GM18499 (cell line): ENCODE data around the gene UBXN10.

Experiments used
- ATAC-seq: cut with Tn5 transposase; IDR thresholded peaks from one replicate; pipeline ENCODE4 v1.9.1; 2021; ENCODE audit warnings: moderate number of reproducible peaks; ENCODE audit not compliant: insufficient read depth, unreplicated experiment

The UBXN10 gene

DNA sequence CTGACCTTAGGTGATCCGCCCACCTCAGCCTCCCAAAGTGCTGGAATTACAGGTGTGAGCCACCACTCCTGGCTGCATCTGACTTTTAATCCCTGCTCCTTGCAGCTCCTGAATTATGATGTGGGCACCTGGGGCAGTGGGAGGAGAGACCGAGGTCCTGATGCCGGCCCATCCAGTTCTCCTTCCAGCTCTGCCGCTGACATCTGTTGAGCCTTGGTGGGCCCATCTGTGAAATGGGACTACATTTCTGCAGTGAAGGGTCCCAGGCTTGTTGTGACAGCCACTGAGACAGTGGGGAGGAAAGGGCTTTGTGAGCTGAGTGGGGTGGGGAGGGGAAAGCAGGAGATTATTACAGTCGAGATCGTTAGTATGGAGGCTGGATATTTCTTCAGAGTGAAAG, 34.9 kb upstream of the UBXN10 start:
- no peak for ATAC-seq

DNA sequence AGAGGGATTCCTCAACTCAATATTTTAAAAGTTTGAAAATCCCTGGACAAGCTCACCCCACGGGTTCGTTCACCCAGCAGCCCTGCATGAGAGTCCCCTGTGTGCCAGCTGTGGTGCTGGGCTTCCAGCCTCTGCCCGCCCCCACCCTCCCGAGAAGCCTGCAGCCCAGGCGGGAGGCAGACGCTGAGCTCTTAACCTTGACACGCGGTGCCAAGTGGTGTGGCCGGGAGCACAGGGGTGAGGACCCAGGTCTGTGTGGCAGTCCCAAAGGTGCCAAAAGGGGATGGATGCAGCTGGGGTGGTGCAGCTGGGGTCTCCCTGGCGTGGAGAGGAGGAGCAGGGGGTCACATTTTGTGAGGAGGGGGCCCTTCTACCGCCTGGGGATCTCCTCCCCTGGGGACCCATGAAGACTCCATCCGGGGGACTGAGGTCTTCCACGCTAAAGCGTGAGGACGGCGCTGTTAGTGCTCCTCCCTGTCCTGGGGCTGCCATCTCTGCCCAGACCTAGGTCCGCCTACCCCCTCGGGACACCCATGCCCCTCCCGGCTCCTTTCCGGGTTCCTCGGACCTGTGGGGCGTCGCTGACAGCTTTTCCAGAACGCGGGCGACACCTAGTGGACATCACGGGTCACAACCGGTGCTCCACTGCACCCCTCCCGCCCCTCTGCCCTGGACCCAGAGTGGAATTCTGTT, 33.8 kb upstream of the UBXN10 start:
- no peak for ATAC-seq

DNA sequence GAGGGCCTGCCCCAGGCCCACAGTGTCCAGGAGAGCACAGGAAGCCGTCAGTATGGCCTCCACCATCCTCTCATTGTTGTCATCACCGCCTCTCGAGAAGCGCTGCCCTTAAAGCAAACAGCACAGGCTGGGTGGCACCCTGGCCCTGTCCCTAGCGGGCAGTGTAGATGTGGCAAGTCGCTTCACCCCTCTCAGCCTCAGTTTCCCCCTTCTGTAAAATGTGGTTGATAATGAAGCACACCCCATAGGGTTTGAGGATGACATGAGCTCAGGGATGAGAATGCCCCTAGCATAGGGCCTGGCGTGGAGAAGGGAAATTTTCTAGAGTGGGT, 33.3 kb upstream of the UBXN10 start:
- ATAC-seq = no peak

DNA sequence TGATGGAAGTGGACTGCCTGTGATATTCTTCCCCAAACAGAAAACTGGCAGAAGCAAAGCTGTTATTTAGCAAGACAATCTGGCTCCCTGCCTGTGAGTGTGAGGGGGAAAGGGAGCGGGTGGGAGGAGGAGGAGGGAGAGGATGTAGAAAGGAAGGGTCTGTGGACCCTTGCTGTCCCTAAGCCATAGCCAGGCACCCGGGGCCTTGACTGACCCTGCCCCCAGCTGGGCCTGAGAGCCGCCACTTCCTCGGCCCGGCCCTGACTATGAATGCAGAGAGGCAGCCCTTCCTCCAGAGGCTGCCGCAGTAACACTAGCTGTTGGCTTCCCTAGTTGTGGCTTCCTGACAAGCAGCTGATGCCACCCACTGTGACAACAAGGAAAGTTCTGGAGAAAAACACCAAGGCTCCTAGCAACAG, 32.9 kb upstream of the UBXN10 start:
- ATAC-seq = no peak

DNA sequence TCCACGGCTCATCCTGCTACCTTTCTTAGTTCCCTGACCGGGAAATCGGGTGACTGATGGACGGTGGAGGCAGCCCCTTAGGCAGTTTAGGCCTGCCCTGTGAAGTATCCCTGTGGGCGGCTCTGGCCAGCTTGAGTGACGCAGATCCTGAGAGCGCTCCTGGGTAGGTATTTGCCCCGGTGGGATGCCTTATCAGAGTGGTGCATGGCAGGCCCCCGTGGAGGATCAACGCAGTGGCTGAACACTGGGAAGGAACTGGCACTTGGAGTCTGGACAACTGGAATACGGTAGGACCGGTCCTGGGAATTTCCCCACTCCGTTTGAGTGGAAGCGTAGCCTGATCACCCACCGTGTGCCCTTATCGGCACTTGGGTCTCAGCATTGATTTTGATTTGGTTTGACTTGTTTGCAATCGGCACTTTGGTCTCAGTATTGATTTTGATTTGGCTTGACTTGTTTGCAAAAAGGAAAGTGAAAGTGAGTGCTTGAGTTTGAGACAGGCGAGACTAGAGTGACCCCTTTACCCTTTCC, 31.5 kb upstream of the UBXN10 start:
- ATAC-seq = no peak

DNA sequence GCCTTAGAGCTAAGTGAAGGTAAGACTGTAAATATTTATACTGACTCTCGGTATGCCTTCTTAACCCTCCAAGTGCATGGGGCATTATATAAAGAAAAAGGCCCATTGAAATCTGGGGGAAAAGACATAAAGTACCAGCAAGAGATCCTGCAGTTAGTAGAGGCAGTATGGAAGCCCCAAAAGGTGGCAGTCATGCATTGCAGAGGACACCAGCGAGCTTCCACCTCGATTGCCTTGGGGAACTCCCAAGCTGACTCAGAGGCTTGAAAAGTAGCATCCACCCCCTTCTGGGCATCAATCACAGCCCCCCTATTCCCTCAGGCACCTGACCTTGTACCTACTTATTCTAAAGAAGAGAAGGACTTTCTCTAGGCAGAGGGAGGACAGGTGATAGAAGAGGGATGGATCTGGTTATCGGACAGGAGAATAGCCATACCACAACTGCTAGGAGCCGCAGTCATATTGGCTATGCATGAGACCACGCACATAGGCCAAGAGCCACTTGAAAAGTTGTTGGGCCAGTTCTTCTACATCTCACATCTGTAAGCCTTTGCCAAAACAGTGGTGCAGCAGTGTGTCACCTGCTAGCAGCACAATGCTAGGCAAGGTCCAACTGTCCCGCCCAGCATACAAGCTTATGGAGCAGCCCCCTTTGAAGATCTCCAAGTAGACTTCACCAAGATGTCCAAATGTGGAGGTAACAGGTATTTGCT, 27.4 kb upstream of the UBXN10 start:
- no peak for ATAC-seq

DNA sequence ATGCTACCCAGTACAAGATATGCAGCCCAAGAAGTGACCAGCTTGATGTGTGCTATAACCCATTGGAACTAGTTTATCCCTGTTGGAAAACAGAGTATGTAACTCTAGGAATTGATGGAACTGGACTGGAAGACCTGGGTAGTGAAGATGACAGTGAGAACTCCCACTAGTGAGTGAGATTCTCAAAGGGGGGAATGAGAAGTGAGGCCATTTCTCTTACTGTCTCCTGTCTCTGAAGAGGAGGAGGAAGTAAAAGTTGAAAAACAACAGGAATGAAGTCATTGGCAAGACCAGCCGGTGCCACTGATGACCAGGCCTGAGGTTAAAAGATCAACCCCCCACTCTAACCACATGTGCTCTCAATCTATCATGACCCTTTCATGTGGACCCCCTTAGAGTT, 25.9 kb upstream of the UBXN10 start:
- no peak for ATAC-seq

DNA sequence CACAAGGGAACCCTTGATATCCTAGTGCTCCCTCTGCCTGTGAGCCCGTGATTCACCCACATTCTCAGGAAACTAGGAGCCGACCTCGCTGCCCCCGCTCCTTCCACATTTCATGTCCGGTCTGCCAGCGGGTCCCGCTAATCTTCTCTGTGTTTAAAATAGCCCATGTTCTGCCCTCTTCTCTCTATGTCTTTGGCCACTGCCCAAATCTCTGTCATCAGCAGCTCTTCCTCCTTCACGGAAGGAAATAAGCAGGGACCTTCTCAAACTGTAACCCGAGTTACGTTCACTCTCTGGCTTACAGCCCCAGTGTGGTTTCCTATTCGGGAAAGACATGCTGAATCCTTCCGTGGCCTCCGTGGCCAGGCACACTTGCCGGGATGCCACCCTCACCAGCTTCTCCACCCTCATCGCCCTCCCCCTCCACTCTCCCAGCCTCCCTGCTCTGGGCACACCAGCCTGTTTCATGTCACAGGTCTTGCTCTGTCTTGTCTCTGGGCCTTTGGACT, 21.1 kb upstream of the UBXN10 start:
- ATAC-seq = no peak

DNA sequence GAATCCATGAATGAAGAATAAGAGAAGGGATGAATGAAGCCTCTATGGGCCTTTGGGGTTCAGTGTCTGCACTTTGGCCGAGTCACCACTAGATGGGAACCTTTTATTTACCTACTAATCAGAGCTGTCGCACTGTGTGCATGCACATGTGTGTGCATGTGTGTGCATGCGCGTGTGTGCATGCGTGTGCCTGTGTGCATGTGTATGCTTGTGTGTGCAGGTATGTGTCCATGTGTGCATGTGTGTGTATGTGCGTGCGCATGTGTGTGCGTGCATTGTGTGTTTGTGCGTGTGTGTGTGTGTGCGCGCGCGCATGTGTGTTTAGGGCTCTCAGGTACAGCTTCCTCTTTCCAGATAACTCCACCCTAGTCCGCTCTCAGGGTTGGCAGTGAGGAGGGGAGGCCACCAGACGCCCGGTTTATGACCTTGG, 20.4 kb upstream of the UBXN10 start:
- ATAC-seq = no peak

DNA sequence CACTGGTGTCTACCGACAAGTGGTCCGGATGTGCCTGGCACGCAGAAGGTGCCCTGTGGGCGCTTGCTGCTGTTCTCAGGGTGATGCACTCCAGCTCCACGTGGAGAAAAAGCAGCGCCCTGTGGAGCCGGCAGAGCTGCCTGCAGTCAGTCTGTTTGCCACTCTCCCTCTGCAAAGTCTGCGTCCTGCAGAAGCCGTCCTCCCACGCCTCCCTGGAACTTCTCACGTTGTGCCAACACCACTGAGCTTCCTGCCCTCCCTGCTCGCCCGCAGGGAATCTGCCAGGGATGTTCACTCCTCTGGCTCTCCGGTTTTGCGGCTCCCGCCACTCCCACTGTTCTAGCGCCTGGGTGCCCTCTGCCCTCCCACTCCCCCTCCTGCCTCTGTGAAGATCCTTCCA, 19.8 kb upstream of the UBXN10 start:
- ATAC-seq = no peak

DNA sequence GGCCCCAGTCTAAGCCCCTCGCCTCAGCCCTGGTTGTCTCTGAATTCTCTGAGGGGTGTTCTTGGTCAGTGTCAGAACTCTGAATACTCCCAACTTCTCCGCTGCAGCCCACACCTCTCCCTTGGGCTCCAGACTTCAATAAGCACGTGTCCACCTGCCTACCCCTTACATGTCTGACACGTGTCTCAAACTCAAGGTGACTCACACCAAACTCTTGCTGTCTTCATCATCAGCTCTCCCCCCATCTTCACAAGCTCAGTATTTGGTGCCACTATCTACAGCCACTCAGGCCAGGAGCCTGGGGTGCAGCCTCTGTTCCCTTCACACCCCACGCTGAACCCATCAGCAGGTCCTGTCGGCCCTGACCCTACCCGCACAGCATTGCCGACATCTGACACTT, 18.8 kb upstream of the UBXN10 start:
- ATAC-seq = no peak

DNA sequence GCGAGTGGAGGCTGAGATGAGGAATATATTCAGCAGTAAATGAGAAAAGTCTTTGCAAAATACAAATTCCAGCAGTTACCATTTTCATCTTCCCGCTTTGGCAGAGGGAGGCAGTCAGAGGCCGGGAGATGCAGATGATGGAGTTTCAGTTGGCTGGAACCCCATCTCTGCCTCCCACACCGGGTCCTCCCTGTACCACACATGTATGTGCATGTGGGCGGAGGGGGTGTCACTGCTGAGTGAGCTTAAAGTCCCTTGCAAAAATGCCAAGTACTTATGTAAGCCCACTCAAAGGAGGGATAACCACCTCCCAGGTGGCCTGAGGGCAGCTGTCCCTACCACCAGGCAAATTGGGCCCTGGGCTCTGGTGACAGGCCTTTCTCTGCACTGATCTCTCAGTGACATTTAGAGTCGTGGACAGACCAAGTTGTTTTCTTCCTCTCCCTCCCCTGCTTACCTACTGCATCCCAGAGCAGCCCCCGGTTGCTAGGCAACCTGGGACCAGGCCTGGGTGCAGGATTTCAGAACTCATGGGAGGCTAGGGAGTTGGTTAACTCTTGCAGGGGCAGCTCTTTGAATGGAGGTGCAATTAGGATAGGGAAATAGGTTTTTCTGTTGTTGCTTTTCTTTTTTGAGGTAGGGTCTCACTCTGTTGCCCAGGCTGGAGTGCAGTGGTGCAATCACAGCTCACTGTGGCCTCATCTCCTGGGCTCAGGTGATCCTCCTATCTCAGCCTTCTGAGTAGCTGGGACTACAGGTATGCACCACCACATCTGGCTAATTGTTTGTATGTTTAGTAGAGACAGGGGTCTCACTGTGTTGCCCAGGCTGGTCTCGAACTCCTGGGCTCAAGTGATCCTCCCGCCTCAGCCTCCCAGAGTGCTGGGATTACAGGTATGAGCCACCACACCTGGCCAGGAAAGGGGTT, 17.1 kb upstream of the UBXN10 start:
- no peak for ATAC-seq

DNA sequence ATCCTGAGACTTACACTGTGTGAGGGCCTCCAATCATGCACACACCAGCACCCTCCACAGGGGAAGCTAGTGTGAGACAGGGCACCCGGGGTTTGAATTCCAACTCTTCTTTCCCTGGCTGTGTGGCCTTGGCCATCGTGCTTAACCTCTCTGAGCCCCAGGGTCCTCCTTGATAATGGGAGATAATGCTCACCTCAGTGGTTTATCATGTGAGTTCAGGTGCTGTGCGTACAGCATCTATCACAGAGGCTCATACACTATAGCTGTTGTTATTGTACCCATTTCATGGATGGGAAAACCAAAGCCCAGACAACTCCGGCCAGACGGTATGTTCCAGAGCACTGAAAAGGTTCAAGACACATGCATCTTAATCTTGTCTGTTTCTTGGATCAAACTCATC, 16.0 kb upstream of the UBXN10 start:
- ATAC-seq = no peak

DNA sequence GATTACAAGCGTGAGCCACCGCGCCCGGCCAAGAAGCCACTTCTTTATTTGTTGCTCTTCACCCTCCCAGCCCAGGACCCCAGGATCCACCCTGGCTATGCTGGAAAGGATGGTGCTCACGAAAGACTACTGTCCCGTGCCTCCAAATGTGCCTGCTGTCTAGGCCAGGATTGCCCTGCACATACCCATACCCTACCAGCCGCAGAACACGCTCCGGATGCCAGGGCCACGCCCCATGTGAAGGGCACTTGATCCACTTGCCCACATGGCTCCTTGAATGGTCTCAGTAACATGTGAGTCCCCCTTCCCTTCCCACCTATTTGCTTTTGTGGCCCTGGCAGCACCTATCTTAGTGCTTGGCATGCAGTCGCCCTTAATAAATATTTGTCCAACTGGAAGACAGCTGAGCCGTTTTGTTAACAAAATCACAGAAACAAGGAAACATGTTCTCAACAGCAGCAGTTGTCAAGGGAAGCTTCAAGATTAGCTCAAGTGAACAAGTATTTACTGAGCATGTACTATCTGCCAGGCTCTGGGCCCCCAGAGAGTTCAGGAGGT, 13.8 kb upstream of the UBXN10 start:
- ATAC-seq = no peak

DNA sequence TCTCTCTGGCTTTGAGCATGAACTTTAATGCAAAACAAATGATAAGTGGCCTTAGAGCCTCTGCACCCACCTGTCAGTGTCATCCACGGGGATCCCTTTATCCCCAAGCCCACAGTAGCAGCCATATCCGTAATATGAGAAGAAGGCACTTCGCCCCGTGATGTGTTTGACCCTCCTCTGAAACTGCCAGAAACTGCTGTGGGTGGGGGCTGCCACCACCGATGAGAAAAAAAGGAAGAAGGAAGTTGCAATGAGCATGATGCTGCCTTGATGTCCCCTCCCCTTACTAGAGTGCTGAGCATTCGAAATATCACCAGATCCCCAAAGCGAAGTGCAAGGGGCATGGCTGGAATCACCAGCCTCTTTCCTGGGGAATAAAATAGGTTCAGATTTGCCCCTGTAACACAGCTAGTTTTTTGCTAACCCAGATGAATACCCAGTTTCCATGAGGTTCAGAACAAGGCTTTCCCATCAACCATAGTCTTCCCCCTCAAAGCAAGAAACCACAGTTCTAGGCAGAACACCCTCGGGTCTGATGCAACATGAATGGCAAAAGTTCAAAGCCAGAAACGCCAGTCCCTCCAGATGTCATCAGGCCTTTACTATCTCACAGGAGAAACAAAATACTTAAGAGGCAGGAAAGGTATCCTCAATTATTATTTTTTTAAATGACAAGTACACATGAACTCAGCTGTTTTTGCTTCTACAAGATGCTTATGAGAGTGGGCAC, 10.8 kb upstream of the UBXN10 start:
- no peak for ATAC-seq

DNA sequence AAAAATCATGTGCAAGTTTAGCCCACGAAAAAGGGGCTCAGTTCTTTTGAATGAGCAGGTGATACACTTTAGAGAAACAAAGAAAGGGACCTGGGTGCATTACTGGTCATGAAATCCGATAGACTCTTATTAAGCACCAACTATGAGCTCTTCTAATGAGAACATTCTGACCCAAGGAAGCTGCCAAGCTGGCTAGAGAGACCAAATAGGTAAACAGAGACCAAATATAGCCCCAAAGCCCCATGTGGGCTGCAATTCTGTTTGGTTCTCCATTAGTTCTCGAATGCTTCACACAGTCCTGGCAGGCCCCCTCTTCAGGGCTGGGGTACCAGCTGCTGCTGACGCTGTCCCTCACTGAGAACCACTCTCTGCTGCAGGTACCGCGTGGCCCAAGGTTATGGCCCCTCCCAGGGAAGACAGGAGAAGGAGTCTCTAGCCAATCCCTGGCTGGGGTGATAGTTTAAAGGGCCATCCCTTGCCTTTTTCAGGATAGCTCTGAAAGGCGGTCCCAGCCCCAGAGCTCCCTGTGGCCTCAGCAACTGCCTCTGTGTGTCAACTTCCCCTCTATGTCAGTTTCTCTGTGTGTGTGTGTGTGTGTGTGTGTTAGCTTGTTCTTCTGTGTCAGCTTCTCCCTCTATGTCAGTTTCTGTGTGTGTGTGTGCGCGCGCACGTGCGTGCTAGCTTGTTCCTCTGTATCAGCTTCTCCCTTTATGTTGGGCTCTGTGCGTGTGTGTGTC, 7.1 kb upstream of the UBXN10 start:
- ATAC-seq = no peak

DNA sequence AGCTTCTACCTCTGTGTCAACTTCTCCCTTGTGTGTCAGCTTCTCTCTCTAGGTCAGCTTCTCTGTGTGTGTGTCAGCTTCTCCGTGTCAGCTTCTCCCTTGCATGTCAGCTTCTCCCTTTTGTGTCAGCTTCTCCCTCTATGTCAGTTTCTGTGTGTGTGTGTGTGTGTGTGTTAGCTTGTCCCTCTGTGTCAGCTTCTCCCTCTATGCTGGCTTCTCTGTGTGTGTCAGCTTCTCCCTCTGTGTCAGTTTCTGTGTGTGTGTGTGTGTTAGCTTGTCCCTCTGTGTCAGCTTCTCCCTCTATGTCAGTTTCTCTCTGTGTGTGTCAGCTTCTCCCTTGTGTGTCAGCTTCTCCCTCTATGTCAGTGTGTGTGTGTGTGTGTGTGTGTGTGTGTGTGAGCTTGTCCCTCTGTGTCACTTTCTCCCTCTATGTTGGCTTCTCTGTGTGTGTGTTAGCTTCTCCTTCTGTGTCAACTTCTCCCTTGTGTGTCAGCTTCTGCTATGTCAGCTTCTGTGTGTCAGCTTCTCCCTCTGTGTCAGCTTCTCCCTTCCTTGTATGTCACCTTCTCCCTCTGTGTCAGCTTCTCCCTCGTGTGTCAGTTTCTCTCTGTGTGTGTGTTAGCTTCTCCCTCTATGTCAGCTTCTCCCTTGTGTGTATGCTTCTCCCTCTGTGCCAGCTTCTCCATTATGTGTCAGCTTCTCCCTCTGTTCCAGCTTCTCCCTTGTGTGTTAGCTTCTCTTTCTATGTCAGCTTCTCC, 6.3 kb upstream of the UBXN10 start:
- ATAC-seq = no peak

DNA sequence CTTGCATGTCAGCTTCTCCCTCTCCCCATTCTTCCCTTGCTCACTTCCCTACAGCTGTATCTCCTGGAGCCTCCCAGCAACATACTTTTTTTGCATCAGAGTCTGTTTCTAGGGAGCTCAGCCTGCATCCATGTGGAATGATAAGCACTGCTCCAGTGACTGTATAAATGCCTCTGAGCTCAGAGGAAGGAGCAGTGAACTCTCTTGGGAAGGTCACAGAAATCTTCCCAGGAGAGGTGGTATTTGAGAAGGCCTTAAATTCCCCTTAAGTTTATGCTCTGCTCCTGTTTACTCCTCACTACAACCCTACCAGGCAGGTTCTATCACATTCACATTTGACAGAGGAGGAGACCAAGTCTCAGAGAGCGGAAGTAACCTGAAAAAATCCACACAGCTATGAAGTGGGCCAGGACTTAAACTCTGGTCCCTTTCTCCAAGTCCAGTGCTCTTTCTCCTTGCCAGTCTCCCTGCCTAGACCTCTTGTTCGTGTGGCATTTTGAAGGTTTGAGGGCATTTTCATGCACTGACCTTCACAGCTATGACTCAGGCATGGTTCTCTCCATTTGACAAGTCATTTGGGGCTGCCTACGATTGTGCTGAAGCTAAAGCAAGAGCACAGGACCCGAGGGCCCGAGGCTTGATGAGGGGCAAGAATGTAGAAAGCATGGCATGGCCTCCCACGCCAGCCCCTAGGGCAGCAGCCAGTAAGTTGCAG, 5.6 kb upstream of the UBXN10 start:
- ATAC-seq = no peak
